PFSK-1 (cell line): ENCODE results near the gene CACNA1C.

ENCODE experiments used
- FOXP2 ChIP-seq: optimal IDR thresholded peaks from 2 replicates; pipeline ENCODE3; 2011; ENCODE audit warnings: borderline replicate concordance, control low read depth, inconsistent platforms; ENCODE audit not compliant: insufficient read depth; ENCODE audit errors: extremely low read length, extremely low read depth
- POLR2AphosphoS5 ChIP-seq: IDR thresholded peaks from 2 replicates; pipeline ENCODE4 v1.6.1; 2012; ENCODE audit warnings: low read depth, mild to moderate bottlenecking, control low read depth, low read length, moderate library complexity
- REST ChIP-seq, 2 experiments: IDR thresholded peaks; 2 replicates each; pipeline versions ENCODE4 v1.6.1 to v1.8.0; 2011 to 2012; ENCODE audit warnings: low read depth in 2 of 2, low read length in 2 of 2, control low read depth in 1 of 2, inconsistent platforms in 1 of 2, mild to moderate bottlenecking in 1 of 2, moderate library complexity in 1 of 2; ENCODE audit not compliant: insufficient read depth in 1 of 2
- SIN3A ChIP-seq: IDR thresholded peaks from 2 replicates; pipeline ENCODE4 v1.6.1; 2012; ENCODE audit warnings: mild to moderate bottlenecking, low read length, moderate library complexity, borderline replicate concordance; ENCODE audit not compliant: insufficient read depth
- TAF1 ChIP-seq: IDR thresholded peaks from 2 replicates; pipeline ENCODE4 v1.6.1; 2012; ENCODE audit warnings: low read length, control low read depth, borderline replicate concordance; ENCODE audit not compliant: insufficient read depth

The CACNA1C gene

GRCh38 chr12:2451497-2451896 is 398.7 kb downstream of the CACNA1C start:
- no peak for TF ChIP-seq TAF1
- no peak for TF ChIP-seq REST (IDR thresholded peaks at IDR 0.05; ENCODE audit: insufficient read depth in 1 of 2, low read depth in 2 of 2, low read length in 2 of 2)
- no peak for TF ChIP-seq SIN3A
- TF ChIP-seq FOXP2 = no peak
- no peak for TF ChIP-seq POLR2AphosphoS5

- no peak for TF ChIP-seq TAF1
- TF ChIP-seq SIN3A = no peak
- TF ChIP-seq REST (IDR thresholded peaks at IDR 0.05; ENCODE audit: insufficient read depth in 1 of 2, low read depth in 2 of 2, low read length in 2 of 2) = no peak
- no peak for TF ChIP-seq POLR2AphosphoS5
Observed at GRCh38 chr12:2453076-2453760, 400.4 kb downstream of the CACNA1C start.

- TF ChIP-seq REST (IDR thresholded peaks at IDR 0.05; ENCODE audit: insufficient read depth in 1 of 2, low read depth in 2 of 2, low read length in 2 of 2) (no peak), TAF1 (no peak), SIN3A (no peak), POLR2AphosphoS5 (no peak), FOXP2 (no peak)
Observed at GRCh38 chr12:2453761-2454090, 400.9 kb downstream of the CACNA1C start.

DNA sequence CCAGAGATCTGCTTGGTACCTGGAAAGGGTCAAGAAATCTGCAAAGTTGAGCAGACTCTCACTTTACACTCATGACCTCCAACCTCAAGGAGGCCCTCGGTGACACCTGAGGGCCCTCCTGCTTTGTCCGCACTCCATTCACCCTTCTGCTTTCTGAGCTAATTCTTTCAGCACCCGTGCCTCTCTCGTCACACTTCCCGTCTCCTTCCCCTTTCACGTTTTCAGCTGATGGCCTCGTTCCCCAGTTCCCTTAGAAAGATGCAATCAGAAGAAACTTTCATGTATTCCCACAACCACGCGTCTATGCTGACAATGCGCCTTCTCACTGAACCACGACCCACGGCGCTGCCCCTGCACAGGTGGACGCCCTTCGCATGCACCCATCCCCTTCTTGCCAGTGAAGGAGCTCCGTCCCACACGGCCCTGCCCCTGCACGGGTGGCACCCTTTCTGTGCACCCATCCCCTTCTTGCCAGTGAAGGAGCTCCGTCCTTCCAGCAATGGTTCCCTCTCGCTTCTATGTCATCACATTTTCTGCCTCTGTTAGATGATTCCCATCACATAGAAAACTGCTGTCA is 401.9 kb downstream of the CACNA1C start:
- TF ChIP-seq TAF1 (no peak), FOXP2 (no peak)

- TF ChIP-seq REST (IDR thresholded peaks at IDR 0.05; ENCODE audit: insufficient read depth in 1 of 2, low read depth in 2 of 2, low read length in 2 of 2) (no peak), POLR2AphosphoS5 (no peak), SIN3A (no peak), FOXP2 (no peak), TAF1 (no peak)
Observed at GRCh38 chr12:2455410-2455809, 402.6 kb downstream of the CACNA1C start.
